ENCODE data around the gene FAM83G.

The FAM83G gene

GRCh38 chr17:18987230-18987610 lies 17.3 kb downstream of the FAM83G start:
- no peak for DNase-seq

- no peak for DNase-seq
These were observed 17.9 kb downstream of the FAM83G start for GRCh38 chr17:18986541-18987229.

DNA sequence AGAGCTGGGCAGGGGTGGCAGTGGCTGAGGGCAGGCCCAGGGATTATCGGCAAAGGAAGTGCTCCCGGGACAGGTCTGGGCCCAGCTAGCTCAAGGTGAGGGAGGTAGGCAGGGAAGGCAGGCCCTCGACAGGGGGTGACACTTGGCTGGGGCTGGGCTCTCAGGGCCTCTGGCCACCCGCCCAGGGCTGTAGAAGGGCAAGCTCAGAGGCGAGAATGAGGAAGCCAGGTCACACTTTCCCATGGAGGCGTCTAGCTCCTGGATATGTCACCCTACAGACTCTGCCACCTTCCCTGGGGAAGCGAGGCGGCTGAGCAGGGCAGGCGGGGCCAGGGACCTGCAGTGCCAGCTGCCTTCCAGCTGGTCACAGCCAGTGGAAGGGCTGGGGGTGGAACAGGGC lies 19.1 kb downstream of the FAM83G start:
- no peak for DNase-seq

DNA sequence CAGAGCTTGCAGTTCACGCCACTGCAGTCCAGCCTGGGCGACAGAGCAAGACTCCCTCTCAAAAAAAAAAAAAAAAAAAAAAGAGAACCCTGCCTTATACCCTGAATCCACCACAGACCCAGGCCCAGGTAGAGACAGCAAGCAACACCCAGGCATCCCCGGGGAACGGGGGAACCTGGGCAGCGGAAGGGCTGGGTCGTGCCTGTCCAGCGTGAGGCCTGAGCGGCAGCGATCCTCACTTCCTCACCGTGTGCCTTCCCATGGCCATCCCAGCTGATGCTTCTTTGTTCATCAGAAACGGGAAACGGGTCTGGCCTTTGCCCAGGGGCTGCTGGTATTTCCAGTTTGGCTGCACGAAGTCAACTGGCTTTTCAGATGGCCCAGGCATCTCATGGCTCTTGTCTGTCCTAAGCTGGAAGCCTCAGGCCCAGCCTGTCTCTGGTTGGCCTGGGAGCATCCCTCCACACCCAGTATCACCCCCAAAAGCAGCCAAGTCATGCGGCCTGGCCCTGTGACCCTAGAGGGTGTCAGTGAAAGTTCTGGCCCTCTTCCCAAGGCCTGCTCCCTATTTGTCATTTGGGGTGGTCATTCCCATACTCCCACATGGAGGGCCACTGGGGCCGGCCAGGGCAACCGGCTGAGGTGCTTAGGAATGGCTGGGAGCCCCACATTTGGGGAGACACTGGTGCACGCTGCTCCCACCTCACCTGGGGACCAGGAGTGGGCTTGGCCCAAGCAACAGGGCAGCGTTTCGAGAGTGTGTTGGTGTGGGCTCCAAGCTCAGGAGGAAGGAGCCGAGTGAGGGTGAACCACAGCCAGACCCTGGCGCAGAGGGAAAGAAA lies 20.1 kb downstream of the FAM83G start:
- DNase-seq, result no peak

- no peak for DNase-seq
These were observed 22.7 kb downstream of the FAM83G start for GRCh38 chr17:18981642-18982424.

GRCh38 chr17:18981335-18981641 lies 23.3 kb downstream of the FAM83G start:
- no peak for DNase-seq

DNA sequence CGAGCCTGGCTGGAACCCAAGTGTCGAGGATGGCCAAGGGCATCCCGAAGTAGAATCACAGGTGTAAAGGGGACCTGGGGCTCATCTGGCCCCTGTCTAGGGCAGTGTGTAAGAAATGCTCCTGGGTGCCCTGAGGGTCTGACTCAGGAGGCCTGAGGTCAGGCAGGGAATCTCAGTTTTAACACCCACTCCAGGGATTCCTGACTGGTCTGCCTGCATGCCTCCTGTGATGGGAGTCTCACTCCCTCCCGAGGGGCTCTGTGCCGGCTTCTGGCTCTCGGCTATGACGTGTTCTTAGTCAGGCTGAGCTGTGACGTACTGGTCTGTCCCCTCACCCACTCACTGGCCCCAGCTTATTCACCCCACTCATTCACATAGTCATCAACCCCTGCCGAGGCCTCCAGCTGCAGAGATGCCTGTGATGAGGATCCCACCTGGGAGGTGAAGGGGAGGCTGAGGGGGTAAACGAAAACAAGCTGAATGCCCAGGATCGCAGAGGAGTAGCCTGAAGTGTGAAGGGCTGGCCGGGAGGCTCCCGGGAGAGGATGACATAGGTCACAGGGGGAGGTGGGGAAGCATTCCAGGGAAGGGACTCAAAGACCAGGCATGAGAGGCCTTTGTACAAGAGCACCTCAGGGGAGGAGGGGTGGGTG lies 23.8 kb downstream of the FAM83G start:
- DNase-seq, result no peak

- no peak for DNase-seq
These were observed 25.9 kb downstream of the FAM83G start for GRCh38 chr17:18978655-18979054.

DNA sequence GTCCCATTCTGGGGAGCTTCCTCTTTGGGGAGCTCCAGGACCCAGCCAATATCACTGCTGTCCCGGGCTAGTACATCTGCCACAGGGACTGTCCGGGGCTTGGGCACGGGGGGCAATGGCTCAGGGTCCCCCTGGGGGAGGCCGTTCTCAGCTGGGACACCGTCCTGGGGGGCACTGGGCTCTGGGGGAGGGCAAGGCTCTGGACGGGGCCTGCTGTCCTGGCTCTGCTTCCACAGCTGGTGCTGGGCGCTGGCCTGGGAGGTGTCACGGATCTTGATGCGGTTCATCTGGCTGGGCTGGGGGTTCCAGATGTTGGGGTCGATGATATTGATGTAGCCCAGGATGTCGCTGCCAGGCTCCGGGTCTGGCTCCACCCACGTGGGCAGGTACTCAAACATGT lies 26.5 kb downstream of the FAM83G start:
- no peak for DNase-seq

GRCh38 chr17:18977646-18978045 lies 26.9 kb downstream of the FAM83G start:
- no peak for DNase-seq

GRCh38 chr17:18977021-18977420 lies 27.5 kb downstream of the FAM83G start:
- DNase-seq, result no peak

GRCh38 chr17:18976201-18976600 lies 28.4 kb downstream of the FAM83G start:
- DNase-seq, result no peak

DNA sequence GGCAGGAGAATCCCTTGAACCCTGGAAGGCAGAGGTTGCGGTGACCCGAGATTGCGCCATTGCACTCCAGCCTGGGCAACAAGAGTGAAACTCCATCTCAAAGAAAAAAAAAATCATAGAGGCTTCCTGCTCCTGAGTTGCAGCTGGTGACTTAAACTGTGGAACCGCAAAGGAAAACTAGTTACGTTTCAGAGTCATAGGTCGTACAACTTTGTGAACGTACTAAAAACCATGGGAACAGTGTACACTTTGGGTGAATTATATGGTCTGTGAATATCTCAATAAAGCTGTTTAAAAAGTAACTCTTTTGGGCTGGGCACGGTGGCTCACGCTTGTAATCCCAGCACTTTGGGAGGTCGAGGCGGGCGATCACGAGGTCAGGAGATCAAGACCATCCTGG lies 29.0 kb downstream of the FAM83G start:
- DNase-seq, result no peak

DNA sequence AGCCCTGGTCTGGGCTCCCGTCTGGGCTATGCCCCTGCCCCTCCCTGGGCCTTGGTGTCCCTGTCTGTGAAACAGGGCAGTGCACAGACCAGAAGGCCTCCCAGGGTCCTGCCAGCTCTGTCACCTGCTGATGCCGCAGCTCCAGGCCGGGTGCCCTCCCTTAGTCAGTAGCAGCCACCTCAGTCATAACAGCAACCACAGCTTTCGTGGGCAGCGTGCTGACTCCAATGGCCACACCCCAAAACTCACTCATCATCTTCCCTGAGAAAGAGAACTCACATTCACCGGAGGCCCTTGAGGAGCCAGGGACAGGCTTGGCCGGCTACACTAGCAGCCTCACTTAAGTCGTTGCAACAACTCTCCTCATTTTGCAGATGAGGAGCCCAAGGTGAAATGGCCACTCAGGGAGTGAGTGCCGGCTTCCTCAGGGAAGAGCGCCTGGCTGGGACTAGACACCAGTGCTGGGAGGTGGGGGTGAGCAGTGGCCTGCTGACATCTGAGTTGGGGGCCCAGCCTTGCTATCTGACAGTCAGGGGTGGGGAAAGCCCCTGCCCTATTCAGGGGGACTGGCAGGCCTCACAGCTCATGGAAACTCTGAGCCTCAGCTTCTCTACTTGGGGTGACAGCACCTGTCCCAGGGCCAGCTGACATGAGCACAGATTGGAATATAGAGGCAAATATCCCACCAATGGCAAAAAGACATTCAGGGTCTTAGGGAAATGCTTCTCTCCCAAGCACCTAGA lies 30.0 kb downstream of the FAM83G start:
- no peak for DNase-seq

GRCh38 chr17:18971801-18972200 lies 32.8 kb downstream of the FAM83G start:
- no peak for DNase-seq

DNA sequence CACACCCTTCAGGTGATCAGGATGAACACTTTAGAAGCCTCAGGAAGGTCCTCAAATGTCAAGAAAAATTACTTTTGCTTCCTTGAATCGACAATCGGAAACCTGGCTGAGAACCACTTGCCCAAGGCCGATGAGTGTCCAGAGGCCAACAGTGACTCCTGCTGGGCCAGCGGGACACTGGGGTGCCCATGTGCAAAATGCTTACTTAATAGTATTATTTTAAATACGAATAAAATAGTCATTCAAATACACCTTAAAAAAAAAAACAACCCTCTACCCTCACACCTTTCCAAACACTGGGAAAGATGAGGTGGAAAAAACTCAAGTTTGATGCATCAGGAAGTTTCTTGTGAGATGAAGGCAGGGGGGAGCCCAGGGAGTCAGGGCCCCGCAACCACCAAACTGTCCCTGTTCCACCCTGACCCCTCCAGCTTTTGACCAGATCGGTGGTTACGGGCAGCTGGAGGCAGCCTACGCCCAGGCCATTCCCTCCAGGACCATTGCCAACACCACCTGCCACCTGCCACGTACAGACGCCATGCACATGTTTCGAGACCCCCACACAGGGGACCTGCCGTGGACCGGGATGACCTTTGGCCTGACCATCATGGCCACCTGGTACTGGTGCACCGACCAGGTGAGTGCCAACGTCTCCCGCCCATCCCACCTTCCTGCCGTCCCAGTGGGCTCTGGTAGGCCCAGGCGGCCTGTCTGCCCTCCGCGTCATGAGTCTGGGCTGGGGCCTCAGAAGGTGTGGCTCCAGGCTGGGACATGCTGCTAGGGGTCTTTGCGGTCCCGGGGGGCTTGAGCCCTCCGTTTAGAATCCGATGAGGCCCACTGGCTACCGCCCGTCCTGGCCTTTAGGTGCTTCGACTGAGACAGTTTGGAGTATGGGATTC lies 33.7 kb downstream of the FAM83G start:
- DNase-seq, result no peak

- DNase-seq, result no peak
These were observed 35.3 kb downstream of the FAM83G start for GRCh38 chr17:18968945-18969887.

DNA sequence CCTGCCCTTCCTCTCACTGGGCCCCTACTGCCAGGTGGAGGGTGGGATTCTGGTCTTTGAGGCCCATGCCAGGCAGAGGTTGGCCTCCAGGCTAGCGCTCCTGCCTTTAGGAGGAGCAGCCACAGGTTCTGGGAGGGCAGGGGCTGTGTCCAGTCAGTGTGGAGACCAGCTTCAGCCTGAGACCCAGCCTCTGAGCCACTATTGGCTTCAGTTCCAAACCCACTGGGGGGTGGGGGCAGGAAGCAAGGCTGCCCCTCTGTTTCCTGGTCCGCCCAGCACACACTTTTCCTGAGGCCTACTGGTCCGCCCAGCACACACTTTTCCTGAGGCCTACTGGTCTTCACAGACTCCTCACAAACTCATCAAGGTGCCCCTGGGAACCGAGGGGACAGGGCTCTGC lies 36.2 kb downstream of the FAM83G start:
- no peak for DNase-seq

DNA sequence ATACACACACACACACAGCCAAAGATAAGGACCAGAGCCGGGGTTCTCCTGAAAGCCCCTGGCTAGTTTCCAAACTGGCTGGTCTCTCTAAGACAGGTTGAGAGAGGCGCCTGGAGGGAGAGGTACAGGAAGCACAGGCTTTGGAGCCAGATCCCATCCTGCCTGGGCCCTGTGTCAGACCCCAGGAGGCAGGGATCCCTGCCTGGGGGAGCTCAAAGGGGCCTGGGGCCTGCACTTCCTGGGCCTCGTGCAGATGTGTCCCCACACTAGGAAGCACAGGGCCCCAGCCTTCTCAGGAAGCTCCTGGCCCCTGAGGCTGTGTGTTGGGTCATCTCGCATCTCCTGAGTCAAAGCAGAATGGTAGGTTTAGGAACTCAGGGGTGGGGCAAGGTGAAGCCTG lies 36.6 kb downstream of the FAM83G start:
- no peak for DNase-seq

Data from NCI-H1436 treated with DMSO at 0.1 percent for 48 hours (cell line).